Upper lobe of left lung (tissue), 6 donors: ENCODE data around the gene IGFBP7. TPM values are rescaled to one million over a fixed set of nuclear protein-coding genes. Genes with fewer than 3 reads are reported as not detected.

Experiments used
- ATAC-seq, 2 donors: fragments of 200-7000 bp; cut with Tn5 transposase; one replicate each; pipeline ENCODE4 v1.9.1; 2022; ENCODE audit warnings: mild to moderate bottlenecking in 2 of 2, moderate library complexity in 2 of 2; ENCODE audit not compliant: low FRiP score in 2 of 2
- DNase-seq, 2 donors: peaks; one replicate each; pipeline ENCODE4 v3.0.0-alpha.2; 2019 to 2020
- H3K27ac ChIP-seq, 4 donors: fragments of 200-600 bp; sonication (generic); one replicate each; pipeline ENCODE4 v1.5.1; 2016 to 2019
- H3K27me3 ChIP-seq, 4 donors: fragments of 200-600 bp; sonication (generic); one replicate each; pipeline ENCODE4 v1.5.1; 2017 to 2019
- H3K36me3 ChIP-seq, 4 donors: fragments of 200-600 bp; sonication (generic); one replicate each; pipeline ENCODE4 v1.5.1; 2016 to 2019
- H3K4me1 ChIP-seq, 4 donors: fragments of 200-600 bp; sonication (generic); one replicate each; pipeline ENCODE4 v1.5.1; 2018 to 2019
- H3K4me3 ChIP-seq, 4 donors: fragments of 200-600 bp; sonication (generic); one replicate each; pipeline ENCODE4 v1.5.1; 2017 to 2019; ENCODE audit warnings: mild to moderate bottlenecking in 2 of 4, moderate library complexity in 1 of 4
- H3K9me3 ChIP-seq, 4 donors: fragments of 200-600 bp; sonication (generic); one replicate each; pipeline ENCODE4 v1.5.1; 2018 to 2019
- EP300 ChIP-seq, 4 donors: sonication (generic); formaldehyde crosslinking; IDR thresholded peaks; one replicate each; pipeline ENCODE4 v1.5.1; 2017; ENCODE audit warnings: antibody characterized with exemption in 4 of 4, control low read depth in 2 of 4
- POLR2A ChIP-seq, 4 donors: fragments of 450-650 bp; IDR thresholded peaks; one replicate each; pipeline ENCODE4 v1.5.1; 2016 to 2017; ENCODE audit warnings: antibody characterized with exemption in 4 of 4, mild to moderate bottlenecking in 2 of 4
- POLR2AphosphoS5 ChIP-seq, 2 donors: sonication (generic); formaldehyde crosslinking; IDR thresholded peaks; one replicate each; pipeline ENCODE4 v1.5.1; 2017; ENCODE audit warnings: antibody characterized with exemption in 2 of 2
- WGBS, 2 donors: methylation state at CpG; one replicate each; pipeline ENCODE4 v1.1.5; 2017 to 2018; 5-methylcytosine and 5-hydroxymethylcytosine counted together
- total RNA-seq, 6 donors: library from RNA; depleted of rRNA in 4 of 6; stranded (reverse); fragments of >200 nt in 4 of 6; gene quantifications; one replicate each; pipeline versions ENCODE4 v1.1.0 to v1.2.1, GENCODE V29; 2016 to 2021
- TF ChIP-seq, protein P1 (sequence below), 6 experiments: fragments of 450-650 bp in 4 of 6; fragments of 200-600 bp in 2 of 6; sonication (generic) in 2 of 6; IDR thresholded peaks; one replicate each; pipeline ENCODE4 v1.5.1; 2016 to 2019; ENCODE audit warnings: antibody characterized with exemption in 6 of 6
- donor health status: DM: no; HTN: no; CAD: no; lungs with moderate emphysema.
- donor health status: DM: no; HTN: yes; CAD: no; lungs with severe emphysema.

Gene IGFBP7
- total RNA-seq, 6 donors from 2014 or later = 105 to 705 (median 359) TPM

DNA sequence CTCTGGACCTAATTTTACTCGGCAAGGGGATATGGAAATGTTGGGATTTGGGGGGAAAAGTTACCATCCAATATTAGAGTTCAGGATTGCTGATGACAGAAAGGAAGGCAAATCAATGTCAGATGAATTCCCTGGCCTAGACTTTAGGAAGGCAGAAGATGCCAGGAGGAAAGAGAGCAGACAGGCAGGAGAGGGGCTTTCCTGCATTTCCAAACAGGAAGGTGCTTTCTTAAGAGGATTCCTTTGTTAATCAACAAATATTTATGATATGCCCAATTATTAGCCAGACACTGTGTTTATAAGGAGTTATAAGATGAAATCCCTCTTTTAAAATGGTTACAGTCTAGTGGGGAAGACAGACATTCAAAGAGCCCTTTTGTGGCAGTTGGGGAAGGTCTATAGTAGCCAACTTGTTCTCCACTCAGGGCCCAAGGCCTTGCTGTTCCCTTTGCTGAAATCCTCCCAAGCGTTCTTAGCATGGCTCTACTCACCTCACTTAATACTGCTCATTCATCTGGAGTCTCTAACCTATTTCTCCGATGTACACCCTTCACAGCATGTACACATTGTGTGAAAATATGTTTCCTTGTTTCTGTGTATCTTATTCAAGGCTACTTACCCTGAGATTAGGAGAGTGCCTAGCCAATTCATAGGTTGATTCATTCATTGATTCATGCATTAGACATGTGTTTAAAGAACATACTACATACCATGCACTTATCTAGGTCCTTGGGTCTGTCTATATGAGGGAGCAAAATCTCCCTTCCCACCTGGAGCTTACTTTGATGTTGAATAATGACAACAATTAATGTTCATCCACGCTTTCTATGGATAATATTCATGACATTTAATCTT is 5.3 kb downstream of the IGFBP7 start:
- Histone ChIP-seq H3K4me3 (no peak overlapping the region), H3K27me3 (no peaks in the 10 kb centered on the region), H3K36me3 (no peaks in the 10 kb centered on the region), H3K27ac (no peak overlapping the region), H3K4me1 (peaks cover 6 to 27% (median 14%) of the 10 kb centered on the region in 4 donors), H3K9me3 (no peaks in the 10 kb centered on the region)
- TF ChIP-seq, protein P1, sequence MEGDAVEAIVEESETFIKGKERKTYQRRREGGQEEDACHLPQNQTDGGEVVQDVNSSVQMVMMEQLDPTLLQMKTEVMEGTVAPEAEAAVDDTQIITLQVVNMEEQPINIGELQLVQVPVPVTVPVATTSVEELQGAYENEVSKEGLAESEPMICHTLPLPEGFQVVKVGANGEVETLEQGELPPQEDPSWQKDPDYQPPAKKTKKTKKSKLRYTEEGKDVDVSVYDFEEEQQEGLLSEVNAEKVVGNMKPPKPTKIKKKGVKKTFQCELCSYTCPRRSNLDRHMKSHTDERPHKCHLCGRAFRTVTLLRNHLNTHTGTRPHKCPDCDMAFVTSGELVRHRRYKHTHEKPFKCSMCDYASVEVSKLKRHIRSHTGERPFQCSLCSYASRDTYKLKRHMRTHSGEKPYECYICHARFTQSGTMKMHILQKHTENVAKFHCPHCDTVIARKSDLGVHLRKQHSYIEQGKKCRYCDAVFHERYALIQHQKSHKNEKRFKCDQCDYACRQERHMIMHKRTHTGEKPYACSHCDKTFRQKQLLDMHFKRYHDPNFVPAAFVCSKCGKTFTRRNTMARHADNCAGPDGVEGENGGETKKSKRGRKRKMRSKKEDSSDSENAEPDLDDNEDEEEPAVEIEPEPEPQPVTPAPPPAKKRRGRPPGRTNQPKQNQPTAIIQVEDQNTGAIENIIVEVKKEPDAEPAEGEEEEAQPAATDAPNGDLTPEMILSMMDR (IDR thresholded peaks at IDR 0.05) = no peak
- TF ChIP-seq POLR2A (IDR thresholded peaks at IDR 0.05) = no peak
- no peak for DNase-seq
- WGBS, 2 donors = 74 to 76% methylated on average over 4 of the region's 4 CpGs
- no peak for ATAC-seq

DNA sequence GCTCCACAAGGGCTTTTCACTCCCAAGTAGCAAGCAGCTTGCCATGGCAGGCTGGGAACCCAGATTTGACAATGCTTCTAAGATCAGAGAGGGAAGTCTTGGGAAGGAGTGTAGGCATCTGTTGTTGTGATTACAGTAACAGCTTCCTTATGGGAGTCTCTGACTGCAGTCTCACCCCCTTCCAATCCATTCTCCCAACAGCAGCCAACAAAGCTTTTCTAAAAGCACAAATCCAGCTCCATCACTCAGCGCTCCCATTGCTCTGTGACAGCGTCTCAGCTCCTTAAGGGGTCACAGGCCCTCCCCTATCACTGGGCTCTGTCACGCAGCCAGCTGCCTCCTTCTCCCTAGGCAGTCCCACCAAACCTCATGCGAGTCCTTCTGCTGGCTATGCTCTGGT is 7.1 kb downstream of the IGFBP7 start:
- no peak overlapping the region for H3K4me3 ChIP-seq
- no peaks in the 10 kb centered on the region for H3K36me3 ChIP-seq
- no peaks in the 10 kb centered on the region for H3K27me3 ChIP-seq
- ATAC-seq (no peak), DNase-seq (no peak)
- WGBS, 2 donors = 66 to 77% methylated on average over 4 of the region's 4 CpGs
- peak overlapping the region; percentile 26 to 62 (median 52) for H3K27ac ChIP-seq
- no peaks in the 10 kb centered on the region for H3K9me3 ChIP-seq
- peaks cover 6 to 40% (median 22%) of the 10 kb centered on the region in 4 donors for H3K4me1 ChIP-seq
- TF ChIP-seq, protein P1 (IDR thresholded peaks at IDR 0.05) = no peak
- TF ChIP-seq EP300 (IDR thresholded peaks at IDR 0.05) (no peak), POLR2A (IDR thresholded peaks at IDR 0.05) (no peak), POLR2AphosphoS5 (IDR thresholded peaks at IDR 0.05) (no peak)

DNA sequence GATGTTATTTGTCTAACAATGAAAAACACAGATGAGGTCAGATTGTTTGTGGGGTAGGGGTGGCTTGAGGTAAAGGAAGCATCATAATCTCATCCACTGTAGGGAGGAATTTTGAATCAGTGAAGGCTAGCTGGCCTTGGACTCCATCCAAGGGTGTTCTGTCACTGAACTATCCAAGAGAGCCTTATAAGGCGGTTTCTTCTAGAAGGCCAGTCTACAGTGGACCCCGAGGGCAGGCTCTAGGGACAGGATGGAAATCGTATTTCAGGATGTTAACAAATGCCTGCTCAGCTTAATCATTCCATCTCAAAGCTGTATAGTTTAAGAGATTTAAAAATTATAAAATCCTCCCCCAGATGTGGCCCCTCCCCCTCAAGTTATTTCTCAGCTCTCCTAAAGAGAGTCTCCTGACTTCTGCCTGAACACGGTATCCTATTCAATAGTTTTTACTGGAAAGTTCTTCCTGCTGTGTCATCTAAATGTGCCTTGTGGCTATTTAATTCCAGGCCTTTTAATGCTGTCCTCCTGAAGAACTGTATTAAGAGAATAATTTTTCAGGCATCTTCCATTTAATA is 8.0 kb downstream of the IGFBP7 start:
- no peaks in the 10 kb centered on the region for H3K36me3 ChIP-seq
- H3K4me1 ChIP-seq = peaks cover 6 to 40% (median 22%) of the 10 kb centered on the region in 4 donors
- no peak for DNase-seq
- TF ChIP-seq POLR2A (IDR thresholded peaks at IDR 0.05) = no peak
- no peak for TF ChIP-seq EP300 (IDR thresholded peaks at IDR 0.05)
- TF ChIP-seq, protein P1 (IDR thresholded peaks at IDR 0.05) = no peak
- TF ChIP-seq POLR2AphosphoS5 (IDR thresholded peaks at IDR 0.05) = no peak
- no peaks in the 10 kb centered on the region for H3K9me3 ChIP-seq
- no peaks in the 10 kb centered on the region for H3K27me3 ChIP-seq
- H3K4me3 ChIP-seq = no peak overlapping the region
- 36 to 41% methylated on average over 4 of the region's 4 CpGs for WGBS, 2 donors
- peak; percentile 54 to 58 for ATAC-seq
- peak overlapping the region; percentile 26 to 62 (median 52) for H3K27ac ChIP-seq

DNA sequence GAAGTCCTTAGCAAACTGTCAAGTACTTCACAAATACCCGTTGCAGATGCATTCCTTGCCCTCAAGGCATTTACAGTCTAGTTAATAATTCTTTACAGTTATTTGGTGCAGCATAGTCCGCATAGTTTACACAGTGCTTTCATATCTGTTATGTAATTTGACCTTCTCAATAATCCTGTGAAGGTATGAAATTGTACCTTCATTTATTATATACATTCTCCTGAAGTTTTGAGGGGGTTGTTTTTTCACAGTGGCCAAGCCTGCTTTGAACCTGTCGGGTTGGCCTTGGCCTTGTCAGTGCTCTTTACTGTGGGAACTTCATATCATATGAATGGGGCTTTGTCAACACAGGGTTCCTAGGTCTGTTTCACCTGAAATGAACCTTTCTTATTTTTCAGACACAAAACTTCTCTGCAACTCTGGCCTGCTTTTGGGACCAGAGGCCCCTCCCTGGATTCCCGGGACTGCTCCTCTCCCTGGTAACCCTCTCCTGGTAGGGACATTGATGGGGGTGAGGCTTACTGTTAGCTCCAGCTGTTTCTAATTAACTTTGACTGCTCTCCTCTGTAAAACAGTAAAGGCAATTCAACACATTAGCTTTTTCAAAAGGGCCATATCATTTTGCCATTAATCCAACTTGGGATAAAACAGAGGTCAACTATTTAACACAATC is 9.1 kb downstream of the IGFBP7 start:
- 70 to 84% methylated on average over 4 of the region's 4 CpGs for WGBS, 2 donors
- ATAC-seq = no peak

More for the DNA sequence above, 9.1 kb downstream of the IGFBP7 start:
- H3K36me3 ChIP-seq = no peaks in the 10 kb centered on the region
- no peak overlapping the region for H3K4me3 ChIP-seq
- H3K27ac ChIP-seq = peak overlapping the region in 2 of 4 donors; percentile 24 to 56
- H3K27me3 ChIP-seq = no peaks in the 10 kb centered on the region
- H3K9me3 ChIP-seq = no peaks in the 10 kb centered on the region
- no peak for DNase-seq
- H3K4me1 ChIP-seq = peaks cover 6 to 40% (median 22%) of the 10 kb centered on the region in 4 donors
- TF ChIP-seq POLR2AphosphoS5 (IDR thresholded peaks at IDR 0.05) (no peak), POLR2A (IDR thresholded peaks at IDR 0.05) (no peak), EP300 (IDR thresholded peaks at IDR 0.05) (no peak)
- TF ChIP-seq, protein P1 (IDR thresholded peaks at IDR 0.05) = no peak
